CD4-positive, alpha-beta T cell (primary cell): ENCODE results near the gene FBXL5. TPM values are rescaled to one million over a fixed set of nuclear protein-coding genes. Genes with fewer than 3 reads are reported as not detected.

Experiments
- ATAC-seq: fragments of 200-7000 bp; cut with Tn5 transposase; one replicate; pipeline ENCODE4 v1.10.0; 2022; ENCODE audit warnings: mild to moderate bottlenecking; ENCODE audit not compliant: poor library complexity
- CTCF ChIA-PET: fragments of 350-600 bp; sonication (Branson Sonifier 250); formaldehyde crosslinking; loops from one replicate; lab custom pipeline; 2021; ENCODE audit warnings: antibody characterized with exemption, inconsistent platforms; lab: Charles Lee
- POLR2A ChIA-PET: fragments of 350-600 bp; sonication (Branson Sonifier 250); formaldehyde crosslinking; loops from one replicate; lab custom pipeline; 2021; ENCODE audit warnings: antibody characterized with exemption, inconsistent platforms; lab: Charles Lee
- DNase-seq, 14 experiments: peaks; one replicate each; pipeline ENCODE4 v3.0.0-alpha.2; 2013 to 2020; ENCODE audit warnings: mixed read lengths in 2 of 14
- H3K27ac ChIP-seq, 2 donors: one replicate each; pipeline versions ENCODE4 v1.5.1 to v1.7.0; 2013; ENCODE audit warnings: low read length in 2 of 2, low read depth in 1 of 2, mild to moderate bottlenecking in 1 of 2
- H3K27me3 ChIP-seq, 2 experiments: 1 replicate in 1 of 2; 2 replicates in 1 of 2; pipeline versions ENCODE4 v1.6.1 to v1.7.0; 2013; ENCODE audit warnings: low read length in 2 of 2, control low read depth in 1 of 2, mild to moderate bottlenecking in 1 of 2, moderate library complexity in 1 of 2; ENCODE audit not compliant: insufficient read depth in 2 of 2, control insufficient read depth in 1 of 2
- H3K36me3 ChIP-seq: one replicate; pipeline ENCODE4 v1.6.1; 2013; ENCODE audit warnings: low read length, control low read depth; ENCODE audit not compliant: insufficient read depth
- H3K4me1 ChIP-seq: one replicate; pipeline ENCODE4 v1.6.1; 2013; ENCODE audit warnings: low read length, control low read depth; ENCODE audit not compliant: insufficient read depth
- H3K4me3 ChIP-seq: one replicate; pipeline ENCODE4 v1.5.1; 2013; ENCODE audit warnings: mild to moderate bottlenecking, low read length, moderate library complexity
- H3K9me3 ChIP-seq, 2 experiments: 1 replicate in 1 of 2; 2 replicates in 1 of 2; pipeline versions ENCODE4 v1.6.1 to v1.7.0; 2013; ENCODE audit warnings: low read length in 2 of 2, mild to moderate bottlenecking in 2 of 2, control low read depth in 1 of 2, moderate library complexity in 1 of 2; ENCODE audit not compliant: control insufficient read depth in 1 of 2, insufficient read depth in 1 of 2
- H3K27ac Mint-ChIP-seq: one replicate; pipeline ENCODE4 v1.8.0; 2020; ENCODE audit warnings: mixed read lengths
- H3K27me3 Mint-ChIP-seq: one replicate; pipeline ENCODE4 v1.8.0; 2021; ENCODE audit warnings: mixed read lengths
- H3K36me3 Mint-ChIP-seq: one replicate; pipeline ENCODE4 v1.8.0; 2021; ENCODE audit warnings: low read depth, mixed read lengths
- H3K4me1 Mint-ChIP-seq: one replicate; pipeline ENCODE4 v1.8.0; 2021; ENCODE audit warnings: low read depth, mixed read lengths
- H3K4me3 Mint-ChIP-seq: one replicate; pipeline ENCODE4 v1.8.0; 2020; ENCODE audit warnings: mild to moderate bottlenecking, mixed read lengths
- H3K9me3 Mint-ChIP-seq: one replicate; pipeline ENCODE4 v1.8.0; 2020; ENCODE audit warnings: mixed read lengths
- intact Hi-C, 2 experiments: fragments of 100-400 bp; cut with DNase I in 1 of 2; cut with micrococcal nuclease in 1 of 2; formaldehyde crosslinking; loops; one replicate each; pipeline versions ENCODE4 v1.15.1 to v1.9.0; 2023 to 2025; cut with DNase I, micrococcal nuclease
- total RNA-seq, 174 experiments: library from RNA in 2 of 174; stranded (reverse) in 2 of 174; gene quantifications; one replicate each; pipeline ENCODE4 v1.2.3 and lab custom pipeline; 2021 to 2026
- TF ChIP-seq, protein P1 (sequence below): fragments of 200-600 bp; IDR thresholded peaks from one replicate; pipeline ENCODE4 v1.8.0; 2022; ENCODE audit warnings: antibody characterized with exemption, mild to moderate bottlenecking

Gene FBXL5
- total RNA-seq, 2 experiments from 2014 or later: 60.1 to 62.5 TPM

DNA sequence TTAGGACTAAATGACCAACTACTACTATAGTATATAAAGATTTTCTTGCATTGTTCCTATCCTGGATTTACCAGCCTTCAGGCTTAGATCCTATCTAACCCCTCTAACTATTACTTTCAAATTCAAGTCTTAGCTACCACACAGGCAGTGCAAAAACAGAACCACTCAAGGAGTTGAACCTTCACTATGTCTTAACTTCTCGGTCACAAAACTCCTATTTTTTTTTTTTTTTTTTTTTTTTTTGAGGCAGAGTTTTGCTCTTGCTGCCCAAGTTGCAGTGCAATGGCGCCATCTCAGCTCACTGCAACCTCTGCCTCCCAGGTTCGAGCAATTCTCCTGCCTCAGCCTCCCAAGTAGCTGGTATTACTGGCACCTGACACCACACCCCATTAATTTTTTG is 20.2 kb upstream of the FBXL5 start:
- ChIA-PET CTCF (interaction anchor here (1.1 to 1.4 kb wide), 2 partner anchors 12 to 14 kb away, joined by 3 read pairs; no protein-coding TSS in a partner anchor), POLR2A (interaction anchor here (2.3 kb wide), 1 partner anchor 19 kb away, joined by 10 read pairs; no protein-coding TSS in a partner anchor)
- H3K36me3 Mint-ChIP-seq: no peaks in the 10 kb centered on the region
- Histone ChIP-seq H3K27me3 (no peaks in the 10 kb centered on the region), H3K36me3 (no peaks in the 10 kb centered on the region), H3K27ac (no peak overlapping the region), H3K9me3 (no peaks in the 10 kb centered on the region), H3K4me3 (no peak overlapping the region), H3K4me1 (no peaks in the 10 kb centered on the region)
- no peak overlapping the region for H3K4me3 Mint-ChIP-seq
- intact Hi-C loops: no loop called here
- DNase-seq (no peak), ATAC-seq (no peak)
- H3K27ac Mint-ChIP-seq: no peak overlapping the region
- H3K27me3 Mint-ChIP-seq: no peaks in the 10 kb centered on the region
- no peaks in the 10 kb centered on the region for H3K4me1 Mint-ChIP-seq
- H3K9me3 Mint-ChIP-seq: no peaks in the 10 kb centered on the region
- TF ChIP-seq, protein P1, sequence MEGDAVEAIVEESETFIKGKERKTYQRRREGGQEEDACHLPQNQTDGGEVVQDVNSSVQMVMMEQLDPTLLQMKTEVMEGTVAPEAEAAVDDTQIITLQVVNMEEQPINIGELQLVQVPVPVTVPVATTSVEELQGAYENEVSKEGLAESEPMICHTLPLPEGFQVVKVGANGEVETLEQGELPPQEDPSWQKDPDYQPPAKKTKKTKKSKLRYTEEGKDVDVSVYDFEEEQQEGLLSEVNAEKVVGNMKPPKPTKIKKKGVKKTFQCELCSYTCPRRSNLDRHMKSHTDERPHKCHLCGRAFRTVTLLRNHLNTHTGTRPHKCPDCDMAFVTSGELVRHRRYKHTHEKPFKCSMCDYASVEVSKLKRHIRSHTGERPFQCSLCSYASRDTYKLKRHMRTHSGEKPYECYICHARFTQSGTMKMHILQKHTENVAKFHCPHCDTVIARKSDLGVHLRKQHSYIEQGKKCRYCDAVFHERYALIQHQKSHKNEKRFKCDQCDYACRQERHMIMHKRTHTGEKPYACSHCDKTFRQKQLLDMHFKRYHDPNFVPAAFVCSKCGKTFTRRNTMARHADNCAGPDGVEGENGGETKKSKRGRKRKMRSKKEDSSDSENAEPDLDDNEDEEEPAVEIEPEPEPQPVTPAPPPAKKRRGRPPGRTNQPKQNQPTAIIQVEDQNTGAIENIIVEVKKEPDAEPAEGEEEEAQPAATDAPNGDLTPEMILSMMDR: no peak

GRCh38 chr4:15674926-15675325 is 19.8 kb upstream of the FBXL5 start:
- TF ChIP-seq, protein P1: no peak
- no peaks in the 10 kb centered on the region for H3K36me3 Mint-ChIP-seq
- Histone ChIP-seq H3K9me3 (no peaks in the 10 kb centered on the region), H3K27me3 (no peaks in the 10 kb centered on the region), H3K27ac (no peak overlapping the region), H3K4me1 (no peaks in the 10 kb centered on the region), H3K36me3 (no peaks in the 10 kb centered on the region), H3K4me3 (no peak overlapping the region)
- H3K27ac Mint-ChIP-seq: no peak overlapping the region
- ATAC-seq (no peak), DNase-seq (no peak)
- POLR2A ChIA-PET: interaction anchor here (2.3 kb wide), 1 partner anchor 18 kb away, joined by 10 read pairs; no protein-coding TSS in a partner anchor
- no peak overlapping the region for H3K4me3 Mint-ChIP-seq
- intact Hi-C loops: no loop called here
- no peaks in the 10 kb centered on the region for H3K27me3 Mint-ChIP-seq
- CTCF ChIA-PET: interaction anchor here (1.4 kb wide), 1 partner anchor 13 kb away, joined by 3 read pairs; no protein-coding TSS in a partner anchor
- no peaks in the 10 kb centered on the region for H3K4me1 Mint-ChIP-seq
- H3K9me3 Mint-ChIP-seq: no peaks in the 10 kb centered on the region

DNA sequence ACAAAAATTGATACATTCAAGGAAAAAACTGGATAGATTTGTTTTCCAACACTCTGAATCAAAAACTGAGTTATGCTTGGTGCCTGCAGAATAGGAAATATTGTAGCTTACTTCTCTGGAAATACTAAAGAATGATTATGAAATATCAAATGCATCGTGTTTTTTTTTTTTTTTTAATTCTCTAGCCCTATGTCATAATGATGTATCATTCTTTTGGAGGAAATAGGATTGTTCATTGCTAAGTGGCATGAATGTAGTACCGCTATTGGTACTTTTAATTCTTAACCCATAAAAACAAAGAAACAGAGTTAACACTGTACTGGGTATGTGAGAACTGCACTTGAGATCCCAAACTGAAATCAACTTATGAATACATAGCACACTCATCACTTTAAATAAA is 18.9 kb upstream of the FBXL5 start:
- Mint-ChIP-seq H3K36me3 (no peaks in the 10 kb centered on the region), H3K27ac (no peak overlapping the region), H3K4me1 (no peaks in the 10 kb centered on the region), H3K27me3 (no peaks in the 10 kb centered on the region), H3K9me3 (no peaks in the 10 kb centered on the region), H3K4me3 (no peak overlapping the region)
- DNase-seq (no peak), ATAC-seq (no peak)
- Histone ChIP-seq H3K9me3 (no peaks in the 10 kb centered on the region), H3K4me1 (no peaks in the 10 kb centered on the region), H3K27ac (no peak overlapping the region), H3K4me3 (no peak overlapping the region), H3K27me3 (no peaks in the 10 kb centered on the region), H3K36me3 (no peaks in the 10 kb centered on the region)
- CTCF ChIA-PET: no interaction called here
- intact Hi-C loops: no loop called here
- TF ChIP-seq, protein P1: no peak
- POLR2A ChIA-PET: no interaction called here
